8988T (cell line): Measurements from ENCODE around the gene HEPHL1.
"Not testable (repeated sequence)": the region's sequence is repeated elsewhere in the genome, so short reads cannot be mapped to it uniquely, and the experiment has no call there.

ENCODE experiments used
- DNase-seq: peaks from one replicate; pipeline ENCODE4 v3.0.0; 2011

The HEPHL1 gene, protein sequence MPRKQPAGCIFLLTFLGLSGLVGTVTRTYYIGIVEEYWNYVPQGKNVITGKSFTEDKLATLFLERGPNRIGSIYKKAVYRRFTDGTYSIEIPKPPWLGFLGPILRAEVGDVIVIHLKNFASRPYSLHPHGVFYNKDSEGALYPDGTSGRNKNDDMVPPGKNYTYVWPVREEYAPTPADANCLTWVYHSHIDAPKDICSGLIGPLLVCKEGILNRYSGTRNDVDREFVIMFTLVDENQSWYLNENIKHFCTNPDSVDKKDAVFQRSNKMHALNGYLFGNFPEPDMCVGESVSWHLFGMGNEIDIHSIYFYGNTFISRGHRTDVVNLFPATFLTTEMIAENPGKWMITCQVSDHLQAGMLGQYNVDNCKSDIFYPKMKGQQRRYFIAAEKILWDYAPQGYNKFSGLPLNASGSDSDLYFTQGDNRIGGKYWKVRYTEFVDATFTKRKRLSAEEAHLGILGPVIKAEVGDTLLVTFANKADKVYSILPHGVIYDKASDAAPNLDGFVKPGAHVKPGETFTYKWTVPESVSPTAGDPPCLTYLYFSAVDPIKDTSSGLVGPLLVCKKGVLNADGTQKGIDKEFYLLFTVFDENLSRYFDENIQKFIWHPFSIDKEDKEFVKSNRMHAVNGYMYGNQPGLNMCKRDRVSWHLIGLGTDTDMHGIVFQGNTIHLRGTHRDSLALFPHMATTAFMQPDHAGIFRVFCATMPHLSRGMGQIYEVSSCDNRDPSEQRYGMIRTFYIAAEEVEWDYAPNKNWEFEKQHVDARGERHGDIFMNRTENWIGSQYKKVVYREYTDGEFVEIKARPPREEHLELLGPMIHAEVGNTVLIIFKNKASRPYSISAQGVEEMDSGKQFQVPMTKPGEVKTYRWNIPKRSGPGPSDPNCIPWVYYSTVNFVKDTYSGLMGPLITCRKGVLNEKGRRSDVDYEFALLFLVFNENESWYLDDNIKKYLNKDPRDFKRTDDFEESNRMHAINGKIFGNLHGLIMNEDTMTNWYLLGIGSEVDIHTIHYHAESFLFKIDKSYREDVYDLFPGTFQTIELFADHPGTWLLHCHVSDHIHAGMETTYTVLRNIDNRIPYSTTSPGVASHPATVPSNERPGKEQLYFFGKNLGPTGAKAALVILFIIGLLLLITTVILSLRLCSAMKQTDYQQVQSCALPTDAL

DNA sequence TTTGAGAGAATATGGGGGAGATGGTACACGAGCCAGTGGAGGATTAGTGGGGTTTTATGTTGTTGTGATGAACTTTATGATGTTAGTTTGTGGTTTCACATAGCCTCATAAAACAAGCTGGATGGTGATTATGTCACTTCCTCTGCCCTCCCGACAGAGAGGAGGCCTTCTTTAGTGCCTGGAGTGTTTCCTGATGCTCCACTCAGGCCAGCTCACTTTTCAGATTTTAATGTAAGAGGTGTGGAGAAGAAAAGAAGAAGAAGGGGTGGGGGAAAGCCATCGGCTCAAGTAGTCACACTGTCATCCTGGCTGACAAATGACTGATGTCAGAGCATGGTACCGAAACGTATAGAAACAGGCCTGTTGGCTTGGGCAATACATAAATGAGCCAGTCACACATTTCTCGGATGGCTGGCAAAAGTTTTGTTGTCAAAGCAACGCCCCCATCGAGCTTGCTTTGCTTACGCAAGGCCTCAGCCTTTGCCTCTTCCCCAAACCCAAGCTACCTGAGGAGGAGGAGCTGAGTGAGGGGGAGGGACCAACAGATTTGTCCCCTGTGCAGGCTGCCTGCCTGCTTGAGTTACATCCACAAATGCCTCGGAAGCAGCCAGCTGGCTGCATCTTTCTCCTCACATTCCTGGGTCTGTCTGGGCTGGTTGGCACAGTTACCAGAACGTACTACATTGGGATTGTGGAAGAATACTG, at the start of gene HEPHL1:
Gene HEPHL1 (plus strand): TSS at position 578 of the 705 bp plus-strand sequence. CDS start 15 bp downstream, at position 593.
- no peak for DNase-seq

DNA sequence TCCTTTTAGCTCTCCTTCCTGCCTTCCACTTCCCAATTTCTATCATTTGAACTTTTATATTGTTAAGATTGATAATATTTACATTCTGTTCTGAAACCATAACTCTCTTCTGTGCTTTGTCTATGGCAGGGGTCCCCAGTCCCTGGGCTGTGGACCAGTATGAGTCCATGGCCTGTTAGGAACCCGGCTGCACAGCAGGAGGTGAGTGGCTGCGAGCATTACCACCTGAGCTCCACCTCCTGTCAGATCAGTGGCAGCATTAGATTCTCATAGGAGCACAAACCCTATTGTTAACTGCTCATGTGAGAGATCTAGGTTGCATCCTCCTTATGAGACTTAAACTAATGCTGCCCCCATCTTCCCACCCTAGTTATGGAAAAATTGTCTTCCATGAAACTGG, 48.4 kb upstream of the HEPHL1 start:
- DNase-seq, result no peak

DNA sequence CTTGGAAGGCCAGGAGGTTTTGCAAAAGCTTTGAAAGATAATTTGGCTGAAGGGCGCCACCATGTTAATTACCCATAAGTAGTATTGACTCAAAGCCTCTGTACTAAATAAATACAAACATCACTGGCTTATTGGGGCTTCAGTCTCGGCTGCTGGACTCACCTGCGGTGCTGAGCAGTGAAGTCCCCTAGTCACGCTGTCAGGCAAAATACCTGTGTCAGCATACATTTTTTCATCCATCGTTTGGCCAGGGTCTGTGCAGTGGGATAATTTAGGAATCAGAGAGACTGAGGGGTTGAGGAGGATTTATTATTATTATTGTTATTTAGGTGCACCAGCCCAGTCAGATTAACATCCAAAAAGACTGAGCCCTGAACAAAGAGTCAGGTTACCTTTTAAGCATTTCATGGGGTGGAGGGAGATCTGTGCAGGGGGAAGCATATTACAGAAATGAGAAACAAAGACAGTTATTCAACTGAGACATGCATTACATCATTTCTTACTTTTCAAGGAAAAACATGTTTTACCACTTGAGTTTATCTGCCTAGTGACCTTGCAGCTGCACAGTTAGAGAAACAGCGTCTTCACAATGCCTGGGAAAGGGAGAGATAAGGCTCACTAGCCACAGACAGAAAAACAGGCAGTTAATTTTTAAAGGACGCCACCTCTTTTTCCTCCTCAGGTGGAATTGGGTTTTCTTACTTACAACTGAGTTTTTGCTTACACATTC, 47.7 kb upstream of the HEPHL1 start:
- DNase-seq, result not testable (repeated sequence)

DNA sequence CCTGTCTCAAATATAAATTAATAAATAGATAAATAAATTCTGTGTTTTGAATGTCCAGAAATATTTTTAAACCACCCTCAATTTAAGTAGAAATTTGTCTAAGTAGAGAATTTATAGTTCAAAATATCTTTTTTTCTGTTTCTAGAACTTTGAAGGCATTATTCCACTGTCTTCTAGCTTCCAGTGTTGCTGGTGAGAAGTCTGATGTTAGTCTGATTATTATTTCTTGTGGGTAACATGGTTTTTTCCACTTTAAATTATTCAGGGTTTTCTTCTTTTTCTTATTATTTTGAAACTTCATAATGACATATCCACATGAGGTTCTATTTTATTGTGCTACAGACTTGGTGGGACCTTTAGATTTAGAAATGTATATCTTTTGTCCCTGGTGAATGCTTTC, 46.4 kb upstream of the HEPHL1 start:
- DNase-seq, result no peak

DNA sequence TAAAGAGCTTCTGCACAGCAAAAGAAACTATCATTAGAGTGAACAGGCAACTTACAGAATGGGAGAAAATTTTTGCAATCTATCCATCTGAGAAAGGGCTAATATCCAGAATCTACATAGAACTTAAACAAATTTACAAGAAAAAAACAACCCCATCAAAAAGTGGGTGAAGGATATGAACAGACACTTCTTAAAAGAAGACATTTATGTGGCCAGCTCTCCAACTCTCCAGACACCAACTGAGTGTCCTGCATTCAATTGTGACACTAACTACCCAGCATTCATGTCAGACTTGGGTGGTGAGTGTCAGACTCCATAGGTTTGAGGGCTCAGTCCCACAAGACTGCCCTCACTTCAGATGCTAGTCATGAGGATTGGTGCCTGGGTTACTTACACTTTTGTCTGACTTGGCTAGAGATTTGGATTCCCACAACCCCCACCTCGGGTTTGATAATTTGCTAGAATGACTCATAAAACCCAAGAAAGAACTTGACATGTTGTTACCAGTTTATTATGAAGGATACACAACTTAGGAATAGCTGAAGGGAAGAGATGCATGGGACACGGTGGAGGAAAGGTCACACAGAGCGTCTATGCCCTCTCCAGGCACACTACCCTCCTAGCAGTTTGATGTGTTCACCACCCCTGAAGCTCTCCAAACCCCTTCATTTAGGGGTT, 44.4 kb upstream of the HEPHL1 start:
- DNase-seq, result not testable (repeated sequence)

DNA sequence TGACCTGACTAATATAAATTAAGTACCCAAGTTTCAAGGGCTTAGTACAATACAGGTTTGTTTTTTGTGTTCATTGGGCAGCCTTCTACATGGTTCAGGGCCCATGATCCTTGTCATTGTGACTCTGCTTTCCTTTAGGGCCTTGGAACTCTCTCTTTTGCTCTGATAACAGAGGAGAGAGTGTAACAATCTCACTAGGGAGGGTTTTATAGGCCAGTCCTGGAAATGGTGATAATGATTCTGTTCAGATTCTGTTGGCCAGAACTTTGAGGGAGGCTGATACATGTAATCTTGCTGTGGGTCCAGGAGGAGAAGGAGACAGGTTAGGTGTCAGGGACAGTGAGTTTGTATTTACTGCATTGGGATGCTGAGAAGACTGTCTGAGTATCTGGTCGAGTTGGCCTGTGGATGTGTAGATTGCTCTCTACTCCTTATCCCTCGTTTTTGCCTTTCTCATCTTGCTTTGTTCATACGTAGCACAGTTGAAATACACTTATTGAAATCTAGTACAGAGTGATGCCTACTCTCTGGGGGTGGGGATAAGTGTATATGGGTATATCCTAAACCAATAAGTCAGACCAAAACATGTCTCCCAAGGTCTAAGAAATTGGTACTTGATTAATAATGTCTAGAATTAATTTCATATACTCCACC, 37.5 kb upstream of the HEPHL1 start:
- no peak for DNase-seq

DNA sequence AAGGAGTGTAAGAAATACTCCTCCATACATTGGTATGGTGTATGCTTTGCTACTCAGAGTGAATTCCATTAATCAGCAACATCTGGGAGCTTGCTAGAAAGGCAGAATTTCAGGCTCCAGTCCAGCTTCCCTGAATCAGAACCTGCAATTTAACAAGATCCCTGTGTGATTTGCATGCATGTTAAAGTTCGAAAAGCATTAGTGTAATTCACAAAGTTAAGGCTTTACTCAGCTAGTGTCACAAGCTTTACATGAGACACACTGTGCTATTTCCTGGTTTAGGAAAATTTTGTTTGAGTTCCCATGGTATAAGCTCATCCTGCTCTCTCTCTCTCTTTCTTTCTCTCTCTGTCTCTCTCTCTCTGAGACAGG, 37.0 kb upstream of the HEPHL1 start:
- no peak for DNase-seq

DNA sequence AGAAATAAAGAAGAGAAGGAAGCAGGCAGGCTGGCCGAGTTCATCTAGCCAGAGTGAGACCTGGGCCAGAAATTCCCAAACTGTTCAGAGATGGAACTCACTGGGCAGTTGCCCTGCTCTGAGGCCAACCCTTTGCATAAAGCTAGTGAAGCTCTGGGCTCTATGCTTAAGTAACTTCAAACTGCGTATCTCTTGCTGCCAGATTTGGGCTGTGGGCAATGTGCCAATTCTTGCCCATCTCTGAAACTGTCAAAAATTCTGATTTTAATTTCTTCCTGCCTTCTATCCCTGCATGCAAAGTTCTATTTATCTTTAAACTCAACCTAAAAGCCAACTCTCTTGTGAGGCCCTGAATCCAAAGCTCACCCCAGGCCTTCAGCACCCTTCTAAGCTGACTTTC, 36.2 kb upstream of the HEPHL1 start:
- no peak for DNase-seq

DNA sequence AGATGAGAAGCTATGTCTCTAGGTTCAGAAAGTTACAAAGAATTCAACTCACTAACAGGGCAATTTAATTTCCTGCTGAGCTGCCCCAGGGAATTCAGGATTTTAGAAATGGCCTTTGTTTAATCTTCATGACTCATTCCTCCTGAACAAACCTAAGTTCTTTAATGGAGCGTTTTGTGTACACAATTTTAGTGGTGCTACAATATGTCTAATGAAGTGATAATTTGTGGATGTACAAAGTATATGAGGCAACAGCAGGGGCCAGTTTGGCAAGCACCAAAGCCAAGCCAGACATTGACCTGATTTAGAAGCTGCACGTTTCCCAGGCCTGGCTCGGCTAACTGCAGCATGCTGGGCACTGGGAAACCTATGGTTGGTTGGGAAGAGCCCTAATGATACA, 34.4 kb upstream of the HEPHL1 start:
- DNase-seq, result no peak

DNA sequence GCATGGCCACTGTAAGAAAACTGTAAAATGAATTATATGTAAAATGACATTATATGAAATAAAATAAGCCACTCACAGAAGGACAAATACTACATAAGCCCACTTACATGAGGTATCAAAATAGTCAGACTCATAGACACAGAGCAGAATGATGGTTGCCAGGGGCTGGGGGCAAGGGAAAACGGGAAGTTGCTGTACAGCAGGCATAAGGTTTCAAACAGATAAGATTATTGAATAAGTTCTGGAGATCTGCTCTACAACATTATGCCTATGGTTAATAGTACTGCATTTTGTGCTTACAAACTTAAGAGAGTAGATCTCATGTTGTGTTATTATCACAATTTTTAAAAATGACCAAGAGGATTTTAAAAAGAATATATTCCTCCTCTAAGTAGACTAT, 32.7 kb upstream of the HEPHL1 start:
- no peak for DNase-seq

DNA sequence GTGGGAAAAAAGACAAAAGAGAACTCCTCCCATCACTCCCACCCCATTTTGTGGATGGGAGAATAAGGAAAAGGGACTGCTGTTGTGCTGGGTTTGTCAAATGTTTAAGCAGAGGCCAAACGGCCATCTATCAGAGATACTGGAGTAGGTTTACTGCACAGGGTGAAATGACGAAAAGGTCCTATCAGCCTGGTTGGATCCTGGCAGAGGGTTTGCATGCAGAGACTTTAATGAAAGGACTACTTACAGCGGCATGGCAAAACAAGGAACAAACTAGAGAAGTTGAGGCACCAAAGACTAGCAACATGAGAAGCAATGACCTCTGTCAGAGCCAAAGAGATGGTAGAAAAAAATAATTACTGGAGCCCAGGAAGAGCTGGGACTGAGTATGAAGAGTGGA, 32.2 kb upstream of the HEPHL1 start:
- no peak for DNase-seq

DNA sequence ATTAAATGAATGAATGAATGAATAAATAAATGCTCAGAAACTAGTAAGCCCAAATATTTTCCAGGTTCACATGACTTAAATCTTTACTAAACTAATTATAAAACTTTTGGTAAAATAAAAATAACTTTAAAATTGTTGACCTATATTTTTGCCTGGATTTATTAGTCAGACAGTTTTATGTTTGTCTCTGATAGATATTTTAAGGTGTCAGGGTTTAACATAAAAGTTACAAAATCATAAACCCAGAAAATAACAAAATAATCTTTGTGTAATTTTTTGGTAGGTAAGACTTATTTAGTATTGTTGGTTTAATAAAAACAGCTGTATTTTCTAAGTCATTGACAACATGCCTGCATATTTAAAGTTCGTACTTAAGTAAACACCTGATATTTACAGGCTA, 27.4 kb upstream of the HEPHL1 start:
- no peak for DNase-seq

DNA sequence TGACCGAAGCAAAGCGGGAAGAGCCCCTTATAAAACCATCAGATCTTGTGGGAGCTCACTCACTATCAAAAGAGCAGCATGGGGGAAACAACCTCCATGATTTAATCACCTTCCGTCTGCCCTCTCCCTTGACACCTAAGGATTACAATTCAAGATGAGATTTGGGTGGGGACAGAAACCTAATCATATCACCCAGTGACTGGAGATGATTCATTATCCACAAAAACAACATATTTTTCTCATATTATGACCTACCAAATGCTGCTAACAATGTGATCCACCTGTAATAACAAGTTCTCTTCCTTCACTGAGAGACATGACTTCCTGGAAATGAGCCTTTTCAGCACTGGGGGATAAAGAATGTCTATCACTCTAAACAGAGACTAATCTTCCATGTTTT, 23.4 kb upstream of the HEPHL1 start:
- DNase-seq, result no peak

DNA sequence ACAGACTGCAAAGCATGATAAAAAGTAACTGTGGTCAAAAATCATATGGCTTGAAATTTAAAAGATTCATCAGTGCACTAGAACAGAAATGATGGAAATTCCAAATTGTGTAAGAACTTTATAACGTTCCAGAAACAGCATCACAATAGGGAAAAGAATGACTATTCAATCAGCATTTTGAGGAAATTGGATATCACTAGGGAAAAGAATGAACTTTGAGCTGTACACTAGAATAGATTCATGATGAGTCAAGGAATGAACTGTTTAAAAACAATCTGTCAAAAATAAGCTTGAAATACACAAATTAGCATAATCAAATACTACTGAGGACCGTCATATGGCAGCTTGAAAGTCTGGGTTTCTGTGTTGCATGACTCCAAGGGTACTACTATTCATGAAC, 20.5 kb upstream of the HEPHL1 start:
- DNase-seq, result no peak

DNA sequence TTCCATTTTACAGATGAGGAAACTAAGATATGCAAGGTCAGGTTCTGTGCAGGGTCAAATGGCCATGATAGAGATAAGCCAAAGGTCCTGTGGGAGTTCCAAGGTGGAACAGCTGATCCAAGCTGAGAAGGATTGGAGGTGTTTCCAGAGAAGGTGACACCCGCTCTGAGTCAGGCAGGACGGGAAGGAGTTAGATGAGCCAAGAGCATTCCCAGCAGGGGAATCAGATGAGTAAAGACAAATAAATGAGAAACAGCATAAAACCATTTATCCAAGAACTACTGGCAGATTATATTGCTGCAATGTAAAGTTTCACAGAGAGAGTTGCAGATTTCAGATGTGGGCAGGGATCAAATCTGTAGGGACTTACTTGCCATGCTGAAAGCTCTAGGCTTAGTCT, 18.9 kb upstream of the HEPHL1 start:
- DNase-seq, result no peak

DNA sequence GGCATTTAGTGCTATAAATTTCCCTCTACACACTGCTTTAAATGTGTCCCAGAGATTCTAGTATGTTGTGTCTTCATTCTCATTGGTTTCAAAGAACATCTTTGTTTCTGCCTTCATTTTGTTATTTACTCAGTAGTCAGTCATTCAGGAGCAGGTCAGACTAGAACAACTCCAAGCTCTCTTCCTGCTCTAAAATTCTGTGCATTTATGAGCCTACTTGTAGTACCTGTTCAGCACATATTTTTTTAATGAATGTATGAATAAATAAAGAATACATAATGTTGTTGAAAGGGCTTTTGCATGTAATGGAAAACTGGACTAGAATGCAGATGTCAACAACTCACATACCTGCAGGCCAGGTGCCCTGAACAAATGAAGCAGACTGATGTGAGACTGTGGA, 13.7 kb upstream of the HEPHL1 start:
- DNase-seq, result no peak

DNA sequence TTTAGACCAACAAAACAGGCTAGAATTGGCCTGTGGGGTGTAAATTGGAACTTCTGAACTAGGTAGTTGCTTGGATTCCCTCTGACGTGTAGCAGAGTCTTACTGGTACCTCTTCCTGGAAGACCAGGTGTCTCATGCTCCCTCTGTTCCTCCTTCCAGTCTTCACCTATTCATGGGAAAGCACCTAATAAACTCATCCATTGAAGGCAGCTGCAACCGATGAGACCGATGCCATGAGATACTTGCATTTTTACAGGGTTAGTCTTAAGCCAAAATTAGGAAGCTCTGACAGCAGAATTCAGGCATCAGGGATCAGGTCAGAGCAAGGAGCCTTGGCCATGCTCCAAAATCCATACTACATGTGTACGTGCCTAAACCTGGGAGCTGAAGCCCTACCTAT, 13.2 kb upstream of the HEPHL1 start:
- DNase-seq, result no peak

DNA sequence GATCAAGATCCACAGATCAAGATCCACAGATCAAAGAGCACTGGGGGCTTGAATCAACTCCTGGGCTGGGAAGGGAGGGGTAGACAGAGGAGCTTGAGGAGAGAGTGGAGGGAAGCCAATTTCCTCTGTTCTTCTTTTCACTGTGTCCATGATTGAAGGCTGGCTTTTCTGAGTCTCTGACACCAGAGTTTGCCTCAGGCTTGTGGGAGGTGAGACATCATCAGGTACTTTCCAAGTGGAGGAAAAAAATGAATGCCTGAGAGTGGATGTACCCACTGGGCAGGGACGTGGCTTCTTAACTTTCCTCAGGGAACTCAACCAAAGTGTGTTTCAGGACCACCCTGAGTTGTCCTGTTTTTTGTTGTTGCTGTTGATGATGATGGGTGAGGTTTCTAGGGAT, 11.0 kb upstream of the HEPHL1 start:
- no peak for DNase-seq

DNA sequence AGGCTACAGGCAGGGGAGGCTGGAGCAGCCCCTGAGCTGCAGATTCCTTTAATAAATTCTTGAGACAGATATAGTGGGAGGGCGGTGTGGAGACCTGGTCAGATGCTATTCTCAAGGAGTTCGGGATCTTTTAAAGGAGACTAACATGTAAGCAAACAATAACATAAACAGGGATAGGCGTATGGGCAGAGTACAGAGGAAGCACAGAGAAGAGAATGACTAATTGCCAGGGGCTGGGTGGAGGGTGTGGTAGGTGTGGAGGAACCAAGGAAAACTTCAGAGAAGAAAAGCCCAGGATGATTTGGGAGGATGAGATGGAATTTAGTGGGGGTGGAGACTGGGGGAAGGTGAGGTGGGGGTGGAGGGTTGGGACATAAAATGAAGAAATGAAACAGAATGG, 9.7 kb upstream of the HEPHL1 start:
- no peak for DNase-seq

DNA sequence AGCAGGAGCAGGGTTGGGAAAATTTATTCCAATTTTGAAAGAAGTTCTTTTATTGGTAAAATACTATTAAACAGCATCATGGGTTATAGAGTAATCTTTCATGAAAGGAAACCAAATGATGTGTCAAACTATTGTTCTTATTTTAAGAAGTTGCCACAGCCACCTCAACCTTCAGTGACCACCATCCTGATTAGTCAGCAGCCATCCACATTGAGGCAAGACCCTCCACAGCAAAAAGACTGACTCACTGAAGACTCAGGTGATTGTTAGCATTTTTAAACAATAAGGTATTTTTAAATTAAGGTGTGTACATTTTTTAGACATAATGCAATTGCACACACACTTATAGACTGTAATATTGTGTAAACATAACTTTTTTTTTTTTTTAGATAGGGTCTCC, 3.7 kb upstream of the HEPHL1 start:
- DNase-seq, result no peak

DNA sequence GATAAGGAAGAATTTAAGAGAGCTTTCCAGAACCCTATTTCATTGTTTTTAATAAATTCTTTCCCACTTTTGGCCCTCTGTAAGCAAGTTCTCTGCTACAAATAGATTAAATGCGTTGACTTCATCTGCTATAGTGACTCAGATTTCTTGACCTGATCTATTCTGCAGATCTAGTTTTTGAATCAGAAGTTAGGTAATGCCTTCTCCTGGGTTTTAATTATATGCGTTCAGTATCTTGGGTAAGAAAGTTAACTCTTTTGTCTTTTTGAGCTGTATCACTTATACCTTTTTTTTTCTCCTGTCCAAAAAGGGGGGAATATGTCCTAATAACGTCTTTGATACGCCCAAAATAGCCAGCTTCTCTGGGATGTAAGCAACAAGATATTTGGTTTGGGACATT, 2.4 kb upstream of the HEPHL1 start:
- DNase-seq, result no peak
